HG03571 (cell line): ENCODE measurements around the gene ZNF773.

Experiments
- ATAC-seq: cut with Tn5 transposase; IDR thresholded peaks from one replicate; pipeline ENCODE4 v1.9.1; 2021; ENCODE audit not compliant: unreplicated experiment

ZNF773 gene

GRCh38 chr19:57557659-57558058 is 57.9 kb downstream of the ZNF773 start:
- no peak for ATAC-seq
